SU-DHL-6 (cell line): Measurements from ENCODE around the gene DMC1.

Experiments
- H2AFZ ChIP-seq: fragments of 200-600 bp; sonication (generic); 2 replicates; pipeline ENCODE4 v1.6.1; 2014; ENCODE audit warnings: low read depth, mild to moderate bottlenecking, moderate library complexity, mixed read lengths, antibody characterized with exemption, low read length; ENCODE audit not compliant: severe bottlenecking
- H3F3A ChIP-seq: fragments of 200-600 bp; shearing (Covaris generic); 2 replicates; pipeline ENCODE4 v1.6.0; 2016; ENCODE audit warnings: antibody characterized with exemption, mild to moderate bottlenecking; ENCODE audit not compliant: insufficient read depth
- H3K27ac ChIP-seq: fragments of 200-600 bp; sonication (generic); 2 replicates; pipeline ENCODE4 v1.5.1; 2016; ENCODE audit warnings: low read depth, mild to moderate bottlenecking, low read length, moderate library complexity, mixed read lengths
- H3K27me3 ChIP-seq: fragments of 200-600 bp; sonication (generic), shearing (Covaris generic); 2 replicates; pipeline ENCODE4 v1.6.0; 2014; ENCODE audit warnings: mild to moderate bottlenecking, low read length
- H3K36me3 ChIP-seq: fragments of 200-600 bp; sonication (generic); 2 replicates; pipeline ENCODE4 v1.6.1; 2014; ENCODE audit warnings: mild to moderate bottlenecking, low read length, mixed read lengths
- H3K4me2 ChIP-seq: fragments of 300-600, 200-600 bp; shearing (Covaris generic), sonication (generic); 2 replicates; pipeline ENCODE4 v1.6.0; 2014; ENCODE audit warnings: low read length, low read depth, mild to moderate bottlenecking; ENCODE audit not compliant: poor library complexity, severe bottlenecking
- H3K4me3 ChIP-seq: fragments of 200-600 bp; sonication (generic); 2 replicates; pipeline ENCODE4 v1.5.1; 2014; ENCODE audit warnings: antibody characterized with exemption, low read length, mild to moderate bottlenecking, mixed read lengths; ENCODE audit not compliant: insufficient read depth, poor library complexity, severe bottlenecking
- H3K79me2 ChIP-seq: fragments of 200-600 bp; sonication (generic); 2 replicates; pipeline ENCODE4 v1.6.1; 2014; ENCODE audit warnings: mild to moderate bottlenecking, low read length, moderate library complexity; ENCODE audit not compliant: insufficient read depth
- H3K9ac ChIP-seq: fragments of 200-600 bp; sonication (generic); 2 replicates; pipeline ENCODE4 v1.7.0; 2014; ENCODE audit warnings: mild to moderate bottlenecking, low read length
- H3K9me2 ChIP-seq: fragments of 200-600 bp; sonication (generic); replicated peaks from 2 replicates; pipeline ENCODE4 v1.6.1; 2014; ENCODE audit warnings: low read length; ENCODE audit not compliant: insufficient read depth
- H3K9me3 ChIP-seq: fragments of 200-600 bp; sonication (generic); 2 replicates; pipeline ENCODE4 v1.6.1; 2014; ENCODE audit warnings: low read length, mixed read lengths; ENCODE audit not compliant: insufficient read depth
- H4K20me1 ChIP-seq: fragments of 200-600 bp; sonication (generic); 2 replicates; pipeline ENCODE4 v1.6.1; 2014; ENCODE audit warnings: low read depth, mild to moderate bottlenecking, antibody characterized with exemption, low read length, moderate library complexity, mixed read lengths
- EZH2phosphoT487 ChIP-seq: fragments of 200-600 bp; sonication (generic), shearing (Covaris generic); conservative IDR thresholded peaks from 2 replicates; pipeline ENCODE4 v1.6.1; 2018; ENCODE audit warnings: mild to moderate bottlenecking, antibody characterized with exemption, low read length, moderate library complexity, mixed read lengths
- TF ChIP-seq, protein P1 (sequence below): fragments of 200-600 bp; sonication (generic); IDR thresholded peaks from one replicate; pipeline ENCODE4 v1.5.1; 2017; ENCODE audit warnings: antibody characterized with exemption, mild to moderate bottlenecking, low read length, moderate library complexity; ENCODE audit not compliant: insufficient read depth, poor library complexity, severe bottlenecking

DMC1 gene

DNA sequence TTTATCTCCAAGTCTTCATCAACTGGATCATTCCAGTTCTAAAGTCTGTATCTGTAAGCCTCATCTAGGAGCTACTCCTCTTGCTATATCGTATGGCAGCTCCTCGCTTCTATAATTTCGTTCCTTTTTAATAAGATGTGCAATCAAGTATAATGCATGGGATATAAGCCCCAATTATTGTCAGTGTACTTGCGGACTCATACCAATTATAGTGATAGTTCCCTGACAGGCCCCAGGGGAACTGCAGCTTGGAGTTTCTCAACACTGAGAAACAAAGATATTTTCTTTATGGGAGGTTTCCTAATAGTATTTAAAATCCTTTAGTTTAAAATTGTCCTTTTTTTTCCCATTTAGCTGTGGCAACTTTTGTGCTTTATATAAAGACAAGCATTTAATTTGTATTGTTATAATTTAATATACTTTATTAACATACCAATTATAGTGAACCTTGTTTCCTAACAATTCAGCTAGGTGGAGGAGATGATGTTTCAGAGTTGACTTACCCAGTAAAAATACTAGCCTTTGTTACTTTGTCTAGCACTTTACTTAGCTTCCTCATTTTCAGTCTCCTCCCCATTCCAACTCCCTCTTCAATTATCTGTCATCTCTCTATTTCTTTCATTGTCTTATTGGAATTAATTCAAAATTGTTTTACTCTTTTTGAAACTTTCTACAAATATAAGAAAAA lies 38.6 kb downstream of the DMC1 start:
- Histone ChIP-seq H2AFZ (no peak overlapping the region), H3K9me2 (no peaks in the 10 kb centered on the region), H3K4me3 (no peak overlapping the region), H4K20me1 (no peaks in the 10 kb centered on the region), H3K79me2 (no peaks in the 10 kb centered on the region), H3K4me2 (no peak overlapping the region), H3K36me3 (no peaks in the 10 kb centered on the region), H3K27ac (no peak overlapping the region; the same call in 1 of the 2 replicates), H3F3A (no peaks in the 10 kb centered on the region), H3K9ac (no peak overlapping the region), H3K27me3 (no peaks in the 10 kb centered on the region), H3K9me3 (no peaks in the 10 kb centered on the region)
- TF ChIP-seq, protein P1, sequence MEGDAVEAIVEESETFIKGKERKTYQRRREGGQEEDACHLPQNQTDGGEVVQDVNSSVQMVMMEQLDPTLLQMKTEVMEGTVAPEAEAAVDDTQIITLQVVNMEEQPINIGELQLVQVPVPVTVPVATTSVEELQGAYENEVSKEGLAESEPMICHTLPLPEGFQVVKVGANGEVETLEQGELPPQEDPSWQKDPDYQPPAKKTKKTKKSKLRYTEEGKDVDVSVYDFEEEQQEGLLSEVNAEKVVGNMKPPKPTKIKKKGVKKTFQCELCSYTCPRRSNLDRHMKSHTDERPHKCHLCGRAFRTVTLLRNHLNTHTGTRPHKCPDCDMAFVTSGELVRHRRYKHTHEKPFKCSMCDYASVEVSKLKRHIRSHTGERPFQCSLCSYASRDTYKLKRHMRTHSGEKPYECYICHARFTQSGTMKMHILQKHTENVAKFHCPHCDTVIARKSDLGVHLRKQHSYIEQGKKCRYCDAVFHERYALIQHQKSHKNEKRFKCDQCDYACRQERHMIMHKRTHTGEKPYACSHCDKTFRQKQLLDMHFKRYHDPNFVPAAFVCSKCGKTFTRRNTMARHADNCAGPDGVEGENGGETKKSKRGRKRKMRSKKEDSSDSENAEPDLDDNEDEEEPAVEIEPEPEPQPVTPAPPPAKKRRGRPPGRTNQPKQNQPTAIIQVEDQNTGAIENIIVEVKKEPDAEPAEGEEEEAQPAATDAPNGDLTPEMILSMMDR, result no peak
- TF ChIP-seq EZH2phosphoT487, result no peak

DNA sequence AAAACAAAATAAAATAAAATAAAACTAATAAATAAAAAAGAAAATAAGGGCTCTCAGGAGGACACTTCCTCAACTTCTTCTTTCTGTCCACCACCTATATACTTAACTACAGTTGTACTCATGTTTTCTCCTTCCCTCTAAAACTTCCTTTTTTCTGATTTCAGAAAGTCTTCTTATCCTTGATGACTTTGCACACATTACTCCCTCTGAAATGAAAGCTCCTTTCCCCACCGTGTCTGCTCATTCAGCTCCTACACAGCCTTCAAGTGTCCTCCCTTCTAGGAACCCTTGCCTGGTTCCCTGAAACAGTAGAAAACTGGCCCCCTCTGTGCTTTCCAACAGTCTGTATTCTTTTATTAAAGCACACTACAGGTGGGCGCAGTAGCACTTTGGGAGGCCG lies 45.6 kb downstream of the DMC1 start:
- Histone ChIP-seq H3K9me3 (no peaks in the 10 kb centered on the region), H3K27me3 (no peaks in the 10 kb centered on the region), H4K20me1 (no peaks in the 10 kb centered on the region), H3K4me3 (no peak overlapping the region), H2AFZ (no peak overlapping the region), H3F3A (no peaks in the 10 kb centered on the region), H3K79me2 (no peaks in the 10 kb centered on the region), H3K27ac (no peak overlapping the region), H3K9ac (no peak overlapping the region), H3K4me2 (no peak overlapping the region), H3K9me2 (no peaks in the 10 kb centered on the region), H3K36me3 (no peaks in the 10 kb centered on the region)
- no peak for TF ChIP-seq EZH2phosphoT487
- TF ChIP-seq, protein P1, result no peak

DNA sequence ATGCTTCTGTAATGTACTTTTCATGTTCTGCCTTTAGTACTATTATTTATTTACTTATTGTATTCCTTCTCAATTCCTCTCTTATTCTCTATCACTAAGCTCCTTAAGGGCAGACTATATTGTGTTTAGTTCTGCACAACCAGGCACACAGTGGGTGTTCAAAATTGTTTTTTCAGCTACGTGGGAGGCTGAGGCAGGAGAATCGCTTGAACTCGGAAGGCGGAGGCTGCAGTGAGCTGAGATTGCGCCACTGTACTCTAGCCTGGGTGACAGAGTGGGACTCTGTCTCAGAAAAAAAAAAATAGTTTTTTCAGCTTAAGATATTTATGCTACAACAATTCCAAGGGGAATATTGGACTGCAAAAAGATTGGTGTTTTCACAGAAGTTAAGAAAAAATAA lies 46.5 kb downstream of the DMC1 start:
- Histone ChIP-seq H3F3A (no peaks in the 10 kb centered on the region), H3K27me3 (no peaks in the 10 kb centered on the region), H3K79me2 (no peaks in the 10 kb centered on the region), H3K9me3 (no peaks in the 10 kb centered on the region), H3K27ac (no peak overlapping the region), H4K20me1 (no peaks in the 10 kb centered on the region), H3K4me2 (no peak overlapping the region), H3K4me3 (no peak overlapping the region), H2AFZ (no peak overlapping the region), H3K9me2 (no peaks in the 10 kb centered on the region), H3K9ac (no peak overlapping the region), H3K36me3 (no peaks in the 10 kb centered on the region)
- no peak for TF ChIP-seq EZH2phosphoT487
- TF ChIP-seq, protein P1, result no peak
